ENCODE results near the gene SNRPA1. TPM values are rescaled to one million over a fixed set of nuclear protein-coding genes. Genes with fewer than 3 reads are reported as not detected.
A peak's percentile ranks its signal among the peaks of the same experiment; 100 is the strongest.
"Not testable (repeated sequence)": the region's sequence is repeated elsewhere in the genome, so short reads cannot be mapped to it uniquely, and the experiment has no call there.

The SNRPA1 gene
- total RNA-seq, 1 experiment from 2014 or later: 62.6 TPM

DNA sequence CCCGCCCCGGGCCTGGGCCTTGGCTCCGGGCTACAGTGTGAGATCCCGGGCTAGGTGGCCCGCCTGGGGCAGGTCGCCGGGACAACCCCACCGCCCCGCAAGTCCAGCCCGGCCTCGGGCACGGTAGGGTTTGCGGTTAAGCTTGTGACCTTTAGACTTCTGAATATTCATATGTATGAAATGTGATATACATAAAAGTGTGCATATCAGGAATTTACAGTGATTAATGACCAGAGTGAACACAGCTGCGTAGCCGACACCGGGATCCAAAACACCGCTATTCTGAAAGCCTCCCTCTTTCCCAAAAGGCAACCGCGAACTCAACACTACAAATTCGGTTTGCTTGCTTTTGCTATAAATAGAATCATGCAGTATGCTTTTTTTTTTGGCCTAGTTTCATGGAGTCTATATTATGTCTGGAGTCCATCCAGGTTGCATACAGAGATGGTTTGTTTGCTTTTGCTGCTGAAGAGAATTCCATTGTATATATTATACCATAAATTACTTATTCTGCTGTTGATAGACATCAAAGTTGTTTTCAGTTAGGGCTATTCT lies 636 bp upstream of the SNRPA1 start:
- no peak for DNase-seq (ENCODE audit: low spot score)

DNA sequence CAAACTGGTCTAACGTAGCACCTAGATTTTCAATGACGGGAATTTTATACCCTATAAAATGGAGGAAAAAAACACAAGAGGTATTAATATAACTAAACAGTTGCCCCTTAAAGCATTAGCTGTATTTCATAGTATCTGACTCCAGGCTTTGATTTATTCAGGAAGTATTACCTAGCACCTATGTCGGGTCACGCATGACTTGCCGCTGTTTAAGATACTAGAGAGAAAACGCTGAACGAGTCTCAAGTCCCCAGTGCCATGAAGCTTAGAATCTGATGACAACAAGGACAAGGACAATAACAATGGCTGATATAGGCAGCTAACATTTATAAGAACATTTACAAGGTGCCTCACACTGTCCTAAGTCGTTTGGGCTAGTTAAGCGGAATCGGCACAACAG lies 1.9 kb downstream of the SNRPA1 start:
- DNase-seq (ENCODE audit: low spot score): no peak

DNA sequence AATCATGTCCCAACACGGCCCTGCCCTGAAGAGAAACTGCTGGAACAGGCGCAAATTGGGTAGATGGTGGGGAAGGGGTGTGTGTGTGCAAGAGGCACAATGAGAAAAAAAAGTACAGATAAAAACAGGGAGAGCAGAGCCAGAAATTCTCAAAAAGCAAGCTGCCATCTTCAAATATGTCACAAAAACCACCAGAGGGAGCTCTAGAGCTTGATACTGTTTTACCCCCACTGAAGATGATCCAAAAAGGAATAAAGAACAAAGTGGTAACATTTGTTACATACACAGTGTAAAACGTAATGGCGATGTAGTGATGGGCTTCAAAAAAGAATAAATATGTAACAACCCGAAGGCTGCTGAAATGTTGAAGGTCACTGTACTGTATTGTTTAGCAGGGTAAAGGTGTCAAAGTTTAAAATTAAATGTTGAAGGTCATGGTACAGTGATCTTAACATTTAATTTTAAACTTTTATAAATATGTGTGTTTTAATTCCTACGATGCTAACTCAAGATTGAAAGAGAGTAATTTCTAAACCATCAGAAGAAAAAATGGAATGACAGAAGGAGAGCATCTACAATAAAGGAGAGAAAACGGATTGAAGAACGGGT lies 6.0 kb downstream of the SNRPA1 start:
- DNase-seq (ENCODE audit: low spot score): peak; percentile 45

DNA sequence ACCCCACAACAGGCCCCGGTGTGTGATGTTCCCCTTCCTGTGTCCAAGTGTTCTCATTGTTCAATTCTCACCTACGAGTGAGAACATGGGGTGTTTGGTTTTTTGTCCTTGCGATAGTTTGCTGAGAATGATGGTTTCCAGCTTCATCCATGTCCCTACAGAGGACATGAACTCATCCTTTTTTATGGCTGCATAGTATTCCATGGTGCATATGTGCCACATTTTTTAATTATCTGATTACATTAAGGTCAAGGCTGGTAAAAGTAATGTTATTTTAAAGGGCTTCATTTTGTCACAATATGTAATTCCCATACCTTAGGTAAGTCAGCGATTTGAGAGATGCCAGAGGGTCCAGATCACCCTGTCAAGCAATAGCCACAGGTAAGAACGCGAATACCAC lies 7.7 kb downstream of the SNRPA1 start:
- not testable (repeated sequence) for DNase-seq (ENCODE audit: low spot score)

- no peak for DNase-seq (ENCODE audit: low spot score)
Observed at GRCh38 chr15:101286471-101287114, 8.5 kb downstream of the SNRPA1 start.

GRCh38 chr15:101283931-101284330 lies 11.1 kb downstream of the SNRPA1 start:
- DNase-seq (ENCODE audit: low spot score): no peak

GRCh38 chr15:101280007-101280406 lies 15.0 kb downstream of the SNRPA1 start:
- no peak for DNase-seq (ENCODE audit: low spot score)

- no peak for DNase-seq (ENCODE audit: low spot score)
Observed at GRCh38 chr15:101277943-101278564, 17.0 kb downstream of the SNRPA1 start.

DNA sequence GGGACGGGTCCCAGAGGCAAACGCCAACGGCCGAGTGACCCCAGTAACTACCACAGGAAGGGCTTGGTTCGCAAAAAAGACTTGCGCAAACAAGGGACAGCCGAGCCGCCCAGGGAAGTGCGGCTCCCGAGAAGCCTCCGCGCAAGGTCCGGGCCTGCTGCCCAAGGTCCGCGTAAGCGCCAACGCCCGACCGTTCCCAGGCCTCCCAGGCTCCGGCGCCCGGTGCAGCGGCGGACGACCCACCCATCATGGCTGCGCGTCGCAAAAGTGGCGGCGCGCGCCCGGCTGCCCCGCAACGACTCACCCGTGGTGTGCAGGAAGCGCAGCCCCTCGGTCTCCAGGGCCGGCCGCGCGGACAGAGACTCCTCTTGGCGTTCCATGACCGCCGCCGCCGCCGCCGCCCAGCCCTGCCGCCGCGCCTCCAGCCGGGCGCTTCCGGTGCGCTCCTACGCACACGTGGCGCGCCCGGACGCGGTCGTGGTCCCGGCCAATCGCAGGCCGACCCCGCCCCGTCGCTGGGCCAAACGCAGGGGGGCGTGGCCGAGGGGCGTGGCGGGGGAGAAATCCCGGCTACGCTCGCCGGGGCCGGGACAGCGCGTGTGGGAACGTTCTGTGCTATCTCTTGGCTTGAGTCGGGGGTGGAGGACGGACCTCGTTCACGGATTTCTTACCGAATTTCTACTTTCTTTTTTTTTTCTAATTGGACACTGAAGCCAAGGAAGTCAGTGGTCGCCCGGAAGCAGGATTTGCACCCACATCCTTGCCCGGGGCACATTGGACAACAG lies 17.8 kb downstream of the SNRPA1 start, which contains the start of gene SELENOS:
Gene SELENOS, minus strand, starts transcription at position 448 of the 785 bp plus-strand sequence. Its CDS starts 68 bp downstream, at position 380.
- peak; percentile 64 for DNase-seq (ENCODE audit: low spot score)

GRCh38 chr15:101276501-101277037 lies 18.5 kb downstream of the SNRPA1 start:
- DNase-seq (ENCODE audit: low spot score): no peak

DNA sequence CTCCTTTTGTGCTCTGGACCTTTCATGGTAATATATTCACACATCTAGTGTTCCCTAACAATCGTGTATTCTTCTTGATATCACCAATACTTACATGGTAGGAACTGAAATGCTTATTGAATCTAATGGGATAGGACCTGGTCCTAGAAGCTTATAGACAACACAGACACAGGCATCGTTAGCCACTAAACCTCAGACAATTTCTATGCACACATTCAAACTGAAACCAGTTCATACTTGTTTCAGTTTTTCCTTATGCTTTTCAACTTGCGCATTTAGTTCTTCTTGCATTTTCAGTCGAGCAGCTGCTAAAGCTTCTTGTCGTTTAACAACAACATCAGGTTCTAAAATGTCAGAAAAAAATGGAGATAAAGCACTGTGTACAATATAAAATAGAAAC lies 20.0 kb downstream of the SNRPA1 start:
- DNase-seq (ENCODE audit: low spot score): no peak

DNA sequence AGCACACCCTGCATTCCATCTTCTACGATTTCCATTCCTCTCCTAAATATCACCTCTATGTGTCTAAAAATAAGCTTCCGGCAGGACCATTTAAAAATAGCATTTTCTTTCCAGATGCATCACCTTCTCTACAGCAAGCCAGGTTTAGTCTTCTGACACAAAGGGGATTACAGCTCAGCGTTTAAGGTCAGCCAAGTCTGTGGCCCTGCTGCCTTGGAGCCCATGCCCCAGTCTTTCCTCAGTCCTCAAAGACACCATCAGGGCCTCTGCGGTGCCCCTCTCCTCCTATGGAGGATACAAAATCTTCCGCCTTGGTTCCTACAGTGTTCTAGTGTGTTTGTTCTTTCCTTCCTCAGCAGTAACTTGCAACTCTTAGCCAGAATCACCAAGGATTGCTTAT lies 21.5 kb downstream of the SNRPA1 start:
- DNase-seq (ENCODE audit: low spot score): no peak

- DNase-seq (ENCODE audit: low spot score): no peak
Observed at GRCh38 chr15:101272584-101272983, 22.5 kb downstream of the SNRPA1 start.

- DNase-seq (ENCODE audit: low spot score): no peak
Observed at GRCh38 chr15:101269479-101270223, 25.4 kb downstream of the SNRPA1 start.

DNA sequence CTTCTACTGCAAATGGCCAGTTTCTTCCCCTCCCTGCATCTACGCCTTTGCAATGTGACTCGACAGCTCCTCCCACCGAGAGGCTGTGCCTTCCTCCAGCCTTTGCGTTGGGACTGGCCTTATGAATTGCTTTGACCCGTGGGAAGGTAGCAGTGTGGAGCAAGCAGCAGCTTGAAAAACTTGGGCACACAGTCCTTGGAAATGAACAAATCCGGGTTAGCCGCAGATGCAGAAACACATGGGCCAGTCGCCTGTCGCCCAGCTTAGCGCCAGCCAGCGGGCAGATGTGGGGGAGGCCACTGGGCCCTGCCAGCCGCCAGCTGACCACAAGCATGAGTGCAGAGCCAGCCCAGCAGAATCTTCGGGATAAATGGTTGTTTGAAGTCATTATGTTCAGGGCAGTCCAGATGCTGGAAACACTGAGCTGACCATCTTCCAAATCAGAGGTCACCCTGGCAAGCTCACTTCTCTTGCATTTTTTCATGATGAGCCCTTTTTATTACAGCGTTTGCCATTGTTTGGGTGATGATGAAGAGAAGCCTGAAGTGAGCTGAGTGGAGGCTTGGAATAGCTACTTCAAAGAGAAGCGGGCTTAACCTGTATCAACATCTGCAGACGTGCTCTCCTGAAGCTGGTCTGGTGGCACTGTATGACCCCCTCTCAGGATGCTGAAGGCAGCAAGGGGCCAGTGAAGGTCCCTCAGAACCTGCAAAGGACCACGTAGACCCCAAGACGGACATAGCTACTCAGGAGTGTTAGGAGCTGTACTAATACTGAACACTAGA lies 27.5 kb downstream of the SNRPA1 start:
- DNase-seq (ENCODE audit: low spot score): peak; percentile 69

DNA sequence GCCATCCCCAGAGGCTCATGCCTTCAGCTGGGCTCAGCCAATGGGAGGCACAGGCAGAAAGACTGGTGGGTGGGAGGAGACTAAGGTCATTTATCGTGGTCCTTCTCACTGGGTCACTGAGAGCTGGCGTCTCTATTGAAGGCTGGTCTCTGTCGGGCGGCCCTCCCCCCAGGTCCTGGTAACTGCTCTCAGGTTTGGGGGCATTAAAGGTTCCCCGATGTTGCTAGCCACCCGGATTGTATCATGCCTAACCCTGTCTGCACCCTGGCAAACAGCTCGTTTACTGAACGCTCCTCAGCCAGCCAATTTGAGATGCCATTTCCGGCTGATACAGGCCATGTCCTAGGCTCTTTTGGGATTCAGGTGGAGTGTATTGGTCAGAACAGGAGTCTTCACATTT lies 28.3 kb downstream of the SNRPA1 start:
- DNase-seq (ENCODE audit: low spot score): no peak

- DNase-seq (ENCODE audit: low spot score): peak; percentile 49
Observed at GRCh38 chr15:101266034-101266433, 29.0 kb downstream of the SNRPA1 start.

GRCh38 chr15:101264911-101265641 lies 30.0 kb downstream of the SNRPA1 start:
- no peak for DNase-seq (ENCODE audit: low spot score)

DNA sequence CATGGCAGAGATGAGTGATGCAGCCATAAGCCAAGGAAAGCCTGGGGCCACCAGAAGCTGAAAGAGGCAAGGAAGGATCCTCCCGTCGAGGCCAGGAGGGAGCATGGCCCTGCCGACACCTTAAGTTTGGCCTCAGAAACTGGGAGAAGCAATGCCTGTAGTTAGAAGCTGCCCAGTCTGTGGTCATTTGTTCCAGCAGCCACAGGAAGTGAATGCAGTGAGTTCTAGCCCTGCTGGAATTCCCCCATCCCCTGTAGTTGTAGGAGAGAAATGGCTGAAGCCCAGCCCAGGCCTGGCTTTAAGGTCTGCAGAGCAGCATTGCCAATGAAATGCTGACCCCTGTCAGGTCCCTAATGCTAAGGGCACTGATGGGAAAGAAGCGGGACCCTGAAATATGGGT lies 31.0 kb downstream of the SNRPA1 start:
- DNase-seq (ENCODE audit: low spot score): peak; percentile 38

GRCh38 chr15:101262551-101262950 lies 32.5 kb downstream of the SNRPA1 start:
- DNase-seq (ENCODE audit: low spot score): no peak

All from A172 (cell line).